HG03135 (cell line): ENCODE measurements around the gene KRT74.
"Not testable (repeated sequence)": the region's sequence is repeated elsewhere in the genome, so short reads cannot be mapped to it uniquely, and the experiment has no call there.

Experiments
- ATAC-seq: cut with Tn5 transposase; IDR thresholded peaks from one replicate; pipeline ENCODE4 v1.9.1; 2021; ENCODE audit warnings: mild to moderate bottlenecking, moderate library complexity; ENCODE audit not compliant: unreplicated experiment

KRT74 gene

GRCh38 chr12:52603314-52603713 lies 29.7 kb upstream of the KRT74 start:
- no peak for ATAC-seq

DNA sequence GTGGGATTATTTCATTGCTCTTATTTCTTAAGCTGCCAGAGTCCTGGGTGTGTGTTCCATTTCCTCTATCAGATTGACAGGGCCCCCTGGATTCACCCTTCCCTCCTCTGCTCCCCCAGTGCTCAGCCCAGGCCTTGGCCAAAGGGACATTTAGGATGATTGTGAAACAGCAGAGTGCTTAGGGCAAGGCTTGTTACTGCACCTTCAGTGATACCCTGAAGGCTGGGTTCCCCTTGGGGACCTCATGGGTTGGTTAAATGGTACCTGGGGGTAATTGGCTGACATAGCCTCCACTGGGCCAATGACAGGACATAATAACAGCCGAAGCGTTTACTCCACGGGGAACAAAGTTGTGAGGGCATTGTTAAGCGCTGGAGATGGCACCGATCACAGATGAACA lies 28.9 kb upstream of the KRT74 start:
- ATAC-seq, result no peak

GRCh38 chr12:52601671-52602070 lies 28.0 kb upstream of the KRT74 start:
- no peak for ATAC-seq

GRCh38 chr12:52600941-52601481 lies 27.4 kb upstream of the KRT74 start, which contains the start of gene KRT72:
TSS of gene KRT72 (minus strand) at chr12:52601463. CDS start at chr12:52601452, 11 bp downstream.
- no peak for ATAC-seq

DNA sequence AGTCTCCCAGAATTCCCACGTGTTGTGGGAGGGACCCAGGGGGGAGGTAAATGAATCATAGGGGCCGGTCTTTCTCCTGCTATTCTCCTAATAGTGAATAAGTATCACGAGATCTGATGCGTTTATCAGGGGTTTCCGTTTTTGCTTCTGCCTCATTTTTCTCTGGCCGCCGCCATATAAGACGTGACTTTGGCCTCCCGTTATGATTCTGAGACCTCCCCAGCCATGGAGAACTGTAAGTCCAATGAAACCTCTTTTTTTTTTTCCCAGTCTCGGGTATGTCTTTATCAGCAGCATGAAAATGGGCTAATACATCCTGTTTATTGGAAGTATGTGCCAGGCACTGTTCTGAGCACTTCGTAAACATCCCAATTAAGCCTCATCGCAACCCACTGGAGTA lies 26.8 kb upstream of the KRT74 start:
- ATAC-seq, result no peak

DNA sequence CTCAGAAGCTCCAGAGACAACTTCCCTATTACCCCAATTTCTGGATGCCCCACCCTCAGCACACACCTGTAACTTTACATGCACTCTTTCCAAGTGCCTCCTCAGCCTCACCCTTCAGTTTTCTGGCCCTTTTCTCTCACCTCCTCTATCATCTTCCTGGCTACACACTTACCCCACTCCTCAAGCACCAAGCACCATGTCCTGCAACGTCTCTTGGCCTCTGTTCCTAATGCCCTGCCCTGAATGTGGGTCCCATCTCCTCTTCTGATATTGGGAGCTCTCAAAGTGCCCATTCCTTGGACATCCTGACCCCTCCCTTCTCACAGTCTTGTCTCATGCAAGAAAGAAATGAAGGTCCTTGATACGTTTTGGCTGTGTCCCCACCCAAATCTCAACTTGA lies 26.4 kb upstream of the KRT74 start:
- ATAC-seq, result no peak

DNA sequence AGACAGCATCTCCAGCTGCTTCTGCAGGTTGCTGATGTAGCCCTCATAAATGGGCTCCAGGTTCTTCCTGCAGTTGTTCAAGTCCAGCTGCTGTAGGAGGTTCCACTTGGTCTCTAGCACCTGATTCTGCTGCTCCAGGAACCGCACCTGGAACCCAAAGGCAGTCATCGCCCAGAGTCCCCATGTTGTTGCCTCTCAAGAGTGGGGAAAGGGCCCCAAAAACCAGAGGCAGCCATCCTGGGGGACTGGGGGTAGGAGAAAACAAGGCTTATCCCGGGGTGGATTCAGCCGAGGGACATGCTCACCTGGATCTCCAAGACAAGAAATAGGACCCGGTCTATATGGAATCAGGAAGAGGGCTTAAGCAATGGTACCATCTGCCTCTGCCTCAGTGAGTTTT lies 25.3 kb upstream of the KRT74 start:
- no peak for ATAC-seq

DNA sequence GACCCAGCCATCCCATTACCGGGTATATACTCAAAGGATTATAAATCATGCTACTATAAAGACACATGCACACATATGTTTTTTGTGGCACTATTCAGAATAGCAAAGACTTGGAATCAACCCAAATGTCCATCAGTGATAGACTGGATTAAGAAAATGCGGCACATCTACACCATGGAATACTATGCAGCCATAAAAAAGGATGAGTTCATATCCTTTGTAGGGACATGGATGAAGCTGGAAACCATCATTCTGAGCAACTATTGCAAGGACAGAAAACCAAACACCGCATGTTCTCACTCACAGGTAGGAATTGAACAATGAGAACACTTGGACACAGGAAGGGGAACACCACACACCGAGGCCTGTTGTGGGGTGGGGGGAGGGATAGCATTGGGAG lies 20.6 kb upstream of the KRT74 start:
- not testable (repeated sequence) for ATAC-seq

- ATAC-seq, result no peak
These were observed 17.9 kb upstream of the KRT74 start for GRCh38 chr12:52591521-52591920.

DNA sequence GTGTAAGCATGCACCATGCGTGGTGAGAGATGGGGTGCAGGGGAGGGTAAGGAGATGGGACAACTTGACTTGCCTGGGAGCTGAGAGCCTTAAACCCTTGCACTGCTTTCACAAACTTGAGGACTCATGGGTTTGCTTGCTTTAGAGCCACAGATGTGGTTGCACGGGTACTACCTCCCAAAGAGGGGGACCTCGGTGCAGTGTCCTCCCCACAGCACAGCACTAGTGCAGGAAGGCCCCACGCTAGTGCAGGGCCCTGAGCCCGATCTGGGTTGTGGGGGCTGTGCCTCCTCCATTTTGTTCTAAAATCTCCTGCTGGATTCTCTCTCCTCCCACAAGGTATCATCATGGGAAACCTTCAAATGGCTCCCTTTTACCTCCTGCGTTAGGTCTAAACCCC lies 16.4 kb upstream of the KRT74 start:
- ATAC-seq, result no peak

- no peak for ATAC-seq
These were observed 13.9 kb upstream of the KRT74 start for GRCh38 chr12:52587563-52587962.

DNA sequence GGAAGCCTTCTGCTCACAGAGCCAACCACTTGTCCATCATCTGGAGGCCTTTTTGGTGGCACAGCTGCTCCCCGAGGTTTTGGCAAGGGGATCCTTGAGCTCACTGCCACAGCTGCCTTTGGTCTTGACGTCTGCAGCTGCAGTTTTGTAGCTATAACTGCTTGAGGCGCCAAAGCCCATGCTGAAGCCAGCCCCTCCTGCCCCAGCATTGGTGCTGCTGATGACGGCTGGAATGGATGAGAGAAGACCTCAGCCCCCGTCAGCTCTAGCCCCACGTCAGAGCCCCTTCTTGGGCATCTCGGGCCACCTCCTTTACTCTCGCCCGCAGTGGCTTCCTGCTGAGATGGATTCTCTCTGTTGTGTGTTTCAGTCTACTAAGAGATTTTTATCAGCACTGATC lies 12.3 kb upstream of the KRT74 start:
- no peak for ATAC-seq

DNA sequence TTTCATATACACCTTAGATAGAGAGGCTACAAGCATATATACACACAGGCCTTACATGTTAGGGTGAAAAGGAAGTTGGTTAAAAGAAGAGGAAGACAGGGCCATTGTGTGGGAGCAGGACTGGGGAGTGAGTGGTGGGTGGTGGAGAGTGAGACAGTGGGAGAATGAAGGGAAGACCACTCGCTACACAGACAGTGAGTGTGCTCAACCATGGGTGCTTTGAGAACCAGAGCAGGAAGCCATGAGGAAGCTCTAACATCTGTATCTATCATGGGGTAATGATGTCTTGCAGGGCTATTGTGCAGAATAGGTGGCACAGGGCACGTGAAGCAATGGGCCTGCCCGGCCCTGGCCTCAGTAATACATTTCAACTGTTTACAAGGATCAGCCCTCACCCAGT lies 11.4 kb upstream of the KRT74 start:
- no peak for ATAC-seq

DNA sequence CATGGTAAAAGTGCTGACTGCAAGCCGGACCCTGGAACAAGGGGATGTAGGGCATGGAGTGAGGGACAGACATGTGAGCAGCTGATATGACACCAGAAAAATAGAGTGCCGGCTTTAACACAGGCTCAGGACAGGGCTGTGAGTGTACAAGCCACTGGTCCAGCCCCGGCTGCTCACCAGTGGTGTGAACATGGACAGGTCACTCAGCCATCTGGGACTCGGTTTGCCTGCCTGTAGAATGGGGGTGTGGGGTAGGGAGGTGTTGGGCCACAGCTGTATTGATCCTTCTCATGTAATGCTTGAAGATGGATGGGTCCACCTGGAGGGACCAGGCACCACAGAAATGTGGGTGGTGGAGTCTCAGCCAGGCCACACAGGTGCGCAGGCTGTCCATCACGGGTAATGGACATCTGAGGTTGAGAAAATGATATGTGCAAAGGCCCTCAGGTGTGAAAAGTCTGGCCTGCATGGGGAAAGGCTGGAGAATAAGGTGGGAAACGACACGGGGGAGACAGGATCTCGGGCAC lies 10.6 kb upstream of the KRT74 start:
- ATAC-seq, result no peak

GRCh38 chr12:52582971-52583456 lies 9.4 kb upstream of the KRT74 start:
- no peak for ATAC-seq

GRCh38 chr12:52582486-52582885 lies 8.8 kb upstream of the KRT74 start:
- ATAC-seq, result no peak

DNA sequence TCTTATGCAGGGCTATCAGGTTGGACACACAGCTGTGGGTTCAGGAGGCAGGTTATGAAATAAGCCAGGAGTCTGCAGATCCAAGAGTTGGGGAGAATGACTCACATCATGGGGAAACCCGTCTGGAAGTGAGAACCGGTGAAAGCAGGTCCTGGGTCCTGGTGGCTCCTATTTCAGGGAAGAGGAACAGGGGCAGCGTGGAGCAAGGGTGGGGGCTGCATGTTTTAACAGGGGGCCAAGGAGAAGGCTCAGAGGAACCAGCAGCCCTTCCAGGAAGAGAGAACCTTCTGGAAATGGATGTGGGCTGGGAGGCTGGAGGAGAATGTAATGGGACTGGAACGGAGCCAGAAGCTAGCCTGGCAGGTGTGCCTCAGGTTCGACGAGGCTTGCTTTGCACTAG lies 7.8 kb upstream of the KRT74 start:
- ATAC-seq, result no peak

DNA sequence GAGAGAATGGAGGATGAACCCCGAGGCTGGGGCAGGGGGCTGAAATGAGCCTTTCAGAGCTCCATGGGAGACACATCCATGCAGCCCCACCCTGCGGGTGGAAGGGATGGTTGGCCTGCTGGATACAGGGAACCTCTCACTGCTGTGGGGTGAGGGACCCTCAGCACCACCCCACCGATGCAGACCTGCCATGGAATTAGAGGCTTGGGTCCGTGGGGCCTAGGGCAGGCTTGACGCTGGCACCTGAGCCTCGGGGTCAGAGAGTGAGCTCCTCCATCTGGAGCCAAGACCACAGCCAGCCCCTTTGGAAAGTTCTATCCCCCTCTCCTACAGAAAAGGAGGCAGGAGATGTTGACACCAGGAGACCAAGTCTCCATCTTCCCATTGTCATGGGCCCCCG lies 7.4 kb upstream of the KRT74 start:
- ATAC-seq, result no peak

- no peak for ATAC-seq
These were observed 6.9 kb upstream of the KRT74 start for GRCh38 chr12:52580496-52580895.

GRCh38 chr12:52579468-52580465 lies 6.1 kb upstream of the KRT74 start:
- ATAC-seq, result no peak

- ATAC-seq, result no peak
These were observed 4.8 kb upstream of the KRT74 start for GRCh38 chr12:52578469-52578868.

GRCh38 chr12:52577316-52577715 lies 3.7 kb upstream of the KRT74 start:
- ATAC-seq, result no peak
